Activated CD4-positive, alpha-beta T cell treated with anti-CD3 and anti-CD28 coated beads for 48 hours (primary cell): Measurements from ENCODE around the gene ABCC2.
"Not testable (repeated sequence)": the region's sequence is repeated elsewhere in the genome, so short reads cannot be mapped to it uniquely, and the experiment has no call there.

ENCODE experiments used
- DNase-seq: peaks from one replicate; pipeline ENCODE4 v3.0.0-alpha.2; 2020

Gene ABCC2

DNA sequence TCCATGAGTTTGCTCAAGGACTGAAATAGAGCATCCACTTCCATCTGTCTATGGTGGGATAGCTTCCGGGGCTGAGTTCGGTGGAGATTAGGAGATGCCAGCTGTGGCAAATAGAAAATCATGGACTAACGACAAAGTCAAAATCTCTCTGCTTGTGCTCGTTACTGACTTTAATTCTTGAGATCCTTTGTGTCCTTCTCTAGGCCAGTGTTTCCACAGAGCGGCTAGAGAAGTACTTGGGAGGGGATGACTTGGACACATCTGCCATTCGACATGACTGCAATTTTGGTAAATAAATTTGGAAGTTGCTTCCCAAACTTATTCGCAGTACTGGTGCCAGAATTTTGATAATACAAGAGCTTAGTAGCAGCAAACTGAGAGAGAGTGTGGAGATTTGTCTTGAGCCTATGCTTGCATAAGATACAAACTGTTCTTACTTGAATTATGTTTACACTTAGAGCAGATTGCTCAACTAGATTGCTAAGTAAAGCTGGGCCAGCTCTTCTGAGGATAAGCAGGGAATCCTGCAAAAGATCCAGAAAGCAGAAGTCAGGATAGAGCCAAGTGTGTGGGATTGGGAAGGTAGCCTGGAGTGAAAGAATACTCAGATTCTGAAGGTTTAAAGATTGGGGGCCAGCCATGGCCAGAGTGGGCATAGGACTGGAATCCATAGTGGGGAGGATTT lies 27.6 kb downstream of the ABCC2 start:
- no peak for DNase-seq

DNA sequence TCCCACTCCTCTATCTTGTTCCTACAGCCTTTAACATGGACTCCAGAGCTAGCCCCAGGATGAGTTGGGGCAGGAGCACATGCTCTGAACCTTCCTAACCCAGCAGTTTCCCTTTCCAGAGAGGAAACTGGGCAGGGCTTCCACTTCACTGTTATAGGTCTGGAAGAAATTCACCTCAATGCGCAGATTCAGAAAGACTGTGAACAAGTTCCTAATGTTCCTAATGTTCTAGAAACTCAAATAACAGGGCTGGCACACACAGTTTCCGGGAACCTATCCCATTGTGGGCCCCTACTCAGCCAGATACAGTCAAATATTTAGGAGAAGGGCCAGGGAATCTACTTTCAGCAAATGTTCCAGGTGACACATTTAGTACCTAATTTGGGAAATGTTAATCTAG lies 29.7 kb downstream of the ABCC2 start:
- DNase-seq, result no peak

DNA sequence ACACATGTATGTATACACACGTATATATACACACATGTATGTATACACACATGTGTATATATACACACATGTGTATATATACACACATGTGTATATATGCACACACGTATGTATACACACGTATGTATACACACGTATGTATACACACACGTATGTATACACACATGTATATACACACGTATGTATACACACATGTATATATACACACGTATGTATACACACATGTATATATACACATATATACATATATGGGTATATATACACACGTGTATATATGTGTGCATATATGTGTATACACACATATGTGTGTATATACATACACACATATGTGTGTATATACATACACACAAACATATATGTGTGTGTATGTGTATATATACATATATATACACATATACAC lies 31.7 kb downstream of the ABCC2 start:
- no peak for DNase-seq

DNA sequence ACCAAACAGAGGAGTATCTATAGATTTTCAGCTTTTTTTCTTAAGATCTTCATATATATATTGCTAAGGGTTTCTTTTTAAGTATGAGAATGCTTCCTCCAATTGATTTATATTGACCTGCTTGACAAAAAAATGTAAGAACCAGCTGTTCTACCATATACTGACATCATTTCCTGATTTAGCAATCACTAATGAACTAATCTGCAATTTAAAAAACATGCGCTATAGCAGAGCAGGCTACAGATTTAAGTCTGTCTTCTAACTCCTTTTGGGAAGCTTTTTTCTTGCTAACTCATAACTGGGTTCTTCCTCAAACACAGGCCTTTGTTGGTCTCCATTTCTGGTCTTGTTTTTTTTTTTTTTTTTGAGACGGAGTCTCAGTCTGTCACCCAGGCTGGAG lies 33.2 kb downstream of the ABCC2 start:
- no peak for DNase-seq

DNA sequence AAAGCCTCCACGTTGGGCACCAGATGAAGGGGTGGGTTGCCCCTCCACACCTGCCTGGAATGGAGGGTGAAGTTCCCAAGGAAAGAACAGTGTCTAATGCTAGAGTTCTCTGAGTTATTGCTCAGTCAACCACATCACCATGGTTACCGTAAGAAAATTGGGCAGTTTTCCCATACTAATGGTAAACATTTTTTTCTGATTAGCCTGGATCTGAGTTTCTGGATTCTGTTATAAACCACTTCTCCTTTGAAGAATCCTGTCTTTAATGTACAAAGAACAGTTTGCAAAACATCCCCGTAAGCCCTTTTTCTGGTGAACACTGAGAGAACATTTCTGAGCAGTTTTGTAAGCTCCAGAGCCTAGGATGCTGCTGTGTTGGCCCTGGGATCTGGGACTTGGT lies 45.5 kb downstream of the ABCC2 start:
- no peak for DNase-seq

DNA sequence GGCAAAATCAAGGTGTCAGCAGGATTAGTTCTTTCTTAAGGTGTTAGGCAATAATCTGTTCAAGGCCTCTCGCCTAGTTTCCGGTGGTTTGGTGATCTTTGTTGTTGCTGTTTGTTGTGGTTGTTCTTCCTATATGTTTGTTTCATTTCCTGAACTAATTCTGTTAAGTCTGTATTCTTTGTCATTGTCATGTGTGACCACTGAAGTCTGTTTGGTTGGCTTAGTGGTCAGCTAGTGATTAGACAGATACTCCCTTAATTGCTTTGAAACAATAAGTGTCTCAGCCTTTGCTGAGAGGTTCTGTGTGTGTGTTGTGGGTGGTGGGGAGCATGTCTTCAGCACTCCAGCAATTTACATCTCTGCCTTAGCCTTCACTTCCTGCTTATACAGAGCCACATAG lies 46.0 kb downstream of the ABCC2 start:
- DNase-seq, result no peak

DNA sequence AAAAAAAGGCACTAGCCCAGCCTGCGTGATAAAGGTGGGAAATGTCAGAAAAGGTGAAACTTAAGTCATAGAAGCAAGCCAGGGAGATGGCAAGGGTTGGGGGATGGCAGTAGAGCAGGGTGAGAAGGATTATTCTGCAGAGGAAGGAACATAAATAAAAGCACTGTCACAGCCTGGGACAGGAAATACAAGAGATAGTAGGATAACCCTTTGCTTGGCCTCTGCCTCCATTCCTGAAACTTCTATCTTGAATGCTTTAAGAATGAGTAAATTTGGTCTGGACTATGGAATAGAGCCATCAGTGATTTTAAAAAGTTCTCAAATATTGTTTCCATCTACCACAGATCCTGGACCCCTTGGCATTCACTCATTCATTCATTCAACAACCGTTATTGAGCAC lies 50.0 kb downstream of the ABCC2 start:
- no peak for DNase-seq

DNA sequence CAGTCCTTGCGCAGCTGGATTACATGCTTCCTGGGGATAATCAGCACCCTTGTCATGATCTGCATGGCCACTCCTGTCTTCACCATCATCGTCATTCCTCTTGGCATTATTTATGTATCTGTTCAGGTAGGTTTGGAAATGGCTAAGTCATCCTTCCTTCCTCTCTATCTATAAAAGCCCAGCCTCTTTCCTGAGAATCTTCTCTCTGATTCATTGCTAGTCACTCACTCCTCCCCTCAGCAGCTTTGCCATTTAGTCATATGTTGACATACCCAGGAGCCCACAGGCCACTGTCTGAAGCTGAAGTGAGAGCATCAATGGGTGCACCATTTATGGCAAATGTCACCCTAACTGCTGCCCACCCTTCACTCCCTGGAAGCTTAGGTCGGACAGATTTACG lies 52.0 kb downstream of the ABCC2 start:
- peak; percentile 42 for DNase-seq

DNA sequence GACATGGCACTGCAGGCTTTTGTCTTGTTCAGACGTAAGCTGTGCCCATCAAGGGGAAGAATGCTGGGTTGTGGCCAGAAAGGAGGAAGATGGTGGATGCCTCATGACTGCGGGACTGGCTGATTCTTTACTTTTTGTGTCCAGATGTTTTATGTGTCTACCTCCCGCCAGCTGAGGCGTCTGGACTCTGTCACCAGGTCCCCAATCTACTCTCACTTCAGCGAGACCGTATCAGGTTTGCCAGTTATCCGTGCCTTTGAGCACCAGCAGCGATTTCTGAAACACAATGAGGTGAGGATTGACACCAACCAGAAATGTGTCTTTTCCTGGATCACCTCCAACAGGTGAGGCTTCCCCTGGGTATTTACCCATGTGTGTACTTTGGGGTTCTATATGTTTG lies 53.5 kb downstream of the ABCC2 start:
- no peak for DNase-seq

DNA sequence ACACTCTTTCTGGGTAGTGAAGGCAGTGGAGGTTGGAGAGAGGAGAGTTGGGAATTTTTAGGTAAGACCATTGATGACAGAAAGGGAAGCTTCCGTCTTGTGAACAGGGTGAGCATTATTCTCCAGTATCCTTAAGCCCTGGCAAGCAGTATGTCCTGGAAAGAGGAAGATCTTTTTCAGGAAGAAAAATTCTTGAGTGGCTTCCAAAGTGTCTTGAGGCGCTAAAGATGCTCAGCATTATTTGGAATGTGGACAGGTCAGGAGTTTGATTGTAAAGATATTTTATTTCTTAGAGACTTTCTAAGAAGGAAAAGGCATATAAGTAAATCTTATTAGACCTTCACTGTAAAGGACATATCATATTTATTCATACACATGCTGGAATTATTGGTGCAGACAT lies 54.3 kb downstream of the ABCC2 start:
- DNase-seq, result no peak

DNA sequence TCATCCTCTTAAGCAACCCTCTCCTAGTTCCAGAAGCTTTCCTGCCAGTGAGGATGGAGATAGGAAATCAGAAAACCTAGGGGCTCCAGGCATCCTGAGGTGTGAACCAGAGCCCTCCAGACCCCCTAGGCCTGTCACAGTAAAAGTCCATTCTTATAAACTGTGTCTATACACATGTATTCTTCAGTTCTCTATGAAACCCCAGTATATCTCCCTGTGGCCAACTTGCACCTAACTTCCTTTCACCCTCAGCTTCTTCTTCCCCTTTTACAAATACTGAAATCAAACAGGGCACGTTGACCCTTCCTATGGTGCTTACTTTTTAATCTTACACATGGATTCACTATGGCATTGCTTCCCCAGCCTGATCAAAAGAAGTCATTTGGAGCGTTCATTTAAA lies 58.4 kb downstream of the ABCC2 start:
- not testable (repeated sequence) for DNase-seq

DNA sequence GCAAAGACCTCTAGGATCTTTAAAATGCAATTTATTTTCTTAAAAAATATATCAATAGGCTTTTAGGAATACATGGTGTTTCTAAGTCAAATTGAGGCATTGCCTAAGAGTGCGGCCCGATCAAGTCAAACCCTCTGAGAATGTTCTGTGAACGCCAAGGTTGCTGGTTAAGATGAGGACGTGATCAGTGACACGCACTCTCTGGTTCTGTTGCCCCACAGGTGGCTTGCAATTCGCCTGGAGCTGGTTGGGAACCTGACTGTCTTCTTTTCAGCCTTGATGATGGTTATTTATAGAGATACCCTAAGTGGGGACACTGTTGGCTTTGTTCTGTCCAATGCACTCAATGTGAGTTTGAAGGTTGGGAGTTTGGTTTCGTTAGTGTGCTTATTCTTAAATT lies 59.3 kb downstream of the ABCC2 start:
- DNase-seq, result no peak

DNA sequence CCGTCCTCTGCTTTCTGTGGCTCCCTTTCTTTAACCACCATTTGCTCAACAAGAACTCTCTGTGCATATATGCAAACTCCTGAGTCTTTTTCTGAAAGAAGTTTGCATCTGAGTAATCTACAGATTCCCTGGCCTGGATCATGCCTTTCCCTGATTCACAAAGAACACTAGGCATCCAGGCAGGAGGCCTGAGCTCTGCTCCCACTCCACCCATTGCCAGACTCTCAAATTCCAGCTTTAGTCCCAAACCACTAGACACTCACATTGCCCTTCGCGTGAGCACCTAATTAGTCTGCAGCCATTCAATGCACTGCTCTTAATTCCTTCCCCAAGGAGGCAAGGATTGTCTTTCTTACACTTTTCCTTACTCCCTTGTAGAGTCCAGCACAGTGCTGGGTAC lies 60.9 kb downstream of the ABCC2 start:
- DNase-seq, result no peak

DNA sequence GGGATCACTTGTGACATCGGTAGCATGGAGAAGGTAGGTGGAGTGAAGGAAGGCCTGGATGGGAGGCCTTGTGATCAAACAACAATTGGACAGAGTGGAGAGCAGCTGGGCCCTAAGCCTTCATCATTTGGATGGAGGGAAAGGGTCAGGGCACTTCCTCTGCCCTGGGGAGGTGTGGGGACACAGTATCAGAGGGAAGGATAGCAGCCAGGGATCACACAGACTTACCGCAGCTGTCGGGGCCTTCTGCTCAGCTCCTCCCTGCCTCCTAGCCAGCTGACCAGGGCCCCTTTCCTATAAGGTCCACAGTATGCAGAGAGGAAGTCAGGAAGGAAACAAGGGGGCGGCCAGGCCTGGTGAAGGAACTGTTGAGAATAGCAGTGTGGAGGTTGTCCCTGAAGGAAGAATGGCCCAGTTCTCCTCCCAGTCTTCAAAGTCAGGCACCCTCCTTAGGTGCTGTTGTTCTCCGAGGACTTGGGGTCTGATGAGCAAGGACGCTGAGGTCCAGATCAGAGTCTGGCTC lies 62.1 kb downstream of the ABCC2 start:
- no peak for DNase-seq

DNA sequence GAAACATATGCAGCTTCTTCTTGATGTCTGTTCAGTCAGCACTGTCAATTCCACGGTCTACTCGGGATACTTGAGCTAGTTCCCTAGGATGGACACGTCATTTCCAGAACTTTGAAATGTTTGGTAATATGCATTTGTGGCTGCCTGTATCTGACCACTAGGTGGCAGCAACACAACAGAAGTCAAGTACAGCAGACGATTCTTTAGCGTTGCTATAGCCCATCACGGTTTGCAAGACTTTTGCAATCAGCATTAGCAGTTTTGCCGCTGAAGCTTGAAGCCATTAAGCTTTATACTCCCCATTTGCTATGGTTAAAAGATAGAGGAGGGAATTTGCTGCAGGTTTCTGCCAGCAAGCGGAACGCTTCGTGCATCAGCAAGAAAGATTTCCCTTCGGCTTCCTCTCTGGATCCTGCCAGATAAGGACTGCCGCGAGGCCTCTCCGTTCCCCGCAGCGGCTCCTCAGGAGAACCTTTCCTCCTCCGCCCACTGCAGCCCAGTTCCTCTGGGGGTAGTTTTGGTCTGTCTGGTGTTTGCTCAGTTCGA lies 63.5 kb downstream of the ABCC2 start:
- DNase-seq, result peak; percentile 78

DNA sequence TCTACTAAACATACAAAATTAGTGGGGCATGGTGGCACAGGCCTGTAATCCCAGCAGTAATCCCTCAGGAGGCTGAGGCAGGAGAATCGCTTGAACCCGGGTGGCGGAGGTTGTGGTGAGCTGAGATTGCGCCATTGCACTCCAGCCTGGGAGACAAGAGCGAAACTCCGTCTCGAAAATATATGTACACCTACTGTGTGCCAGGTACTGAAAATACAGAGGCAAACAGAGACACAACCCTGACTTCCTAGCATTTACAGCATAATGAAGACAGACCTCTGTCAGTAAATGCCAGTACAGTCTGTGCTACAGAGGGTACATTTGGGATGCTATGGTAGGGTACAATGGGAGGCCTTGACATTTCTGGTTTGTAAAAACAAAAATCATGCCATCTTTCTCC lies 66.6 kb downstream of the ABCC2 start:
- DNase-seq, result no peak

DNA sequence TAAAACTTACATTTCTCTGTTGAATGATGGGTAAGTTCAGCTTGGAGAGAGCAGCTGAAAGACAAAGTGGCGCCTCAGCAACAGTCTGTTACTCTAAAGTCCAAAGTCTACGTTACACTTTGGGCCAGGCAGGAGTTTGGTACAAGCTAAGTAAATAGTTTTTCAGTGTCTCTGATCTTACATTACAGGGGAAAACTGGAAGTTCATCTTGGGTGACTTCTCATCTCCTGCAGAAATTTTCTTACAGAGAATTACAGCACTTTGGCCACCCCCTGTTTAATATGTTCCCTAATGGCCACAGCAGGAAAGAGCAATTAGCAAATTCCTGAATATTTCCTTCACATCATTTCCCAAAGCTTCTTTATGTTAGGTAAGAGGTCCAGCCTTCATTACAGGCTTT lies 67.1 kb downstream of the ABCC2 start:
- no peak for DNase-seq

DNA sequence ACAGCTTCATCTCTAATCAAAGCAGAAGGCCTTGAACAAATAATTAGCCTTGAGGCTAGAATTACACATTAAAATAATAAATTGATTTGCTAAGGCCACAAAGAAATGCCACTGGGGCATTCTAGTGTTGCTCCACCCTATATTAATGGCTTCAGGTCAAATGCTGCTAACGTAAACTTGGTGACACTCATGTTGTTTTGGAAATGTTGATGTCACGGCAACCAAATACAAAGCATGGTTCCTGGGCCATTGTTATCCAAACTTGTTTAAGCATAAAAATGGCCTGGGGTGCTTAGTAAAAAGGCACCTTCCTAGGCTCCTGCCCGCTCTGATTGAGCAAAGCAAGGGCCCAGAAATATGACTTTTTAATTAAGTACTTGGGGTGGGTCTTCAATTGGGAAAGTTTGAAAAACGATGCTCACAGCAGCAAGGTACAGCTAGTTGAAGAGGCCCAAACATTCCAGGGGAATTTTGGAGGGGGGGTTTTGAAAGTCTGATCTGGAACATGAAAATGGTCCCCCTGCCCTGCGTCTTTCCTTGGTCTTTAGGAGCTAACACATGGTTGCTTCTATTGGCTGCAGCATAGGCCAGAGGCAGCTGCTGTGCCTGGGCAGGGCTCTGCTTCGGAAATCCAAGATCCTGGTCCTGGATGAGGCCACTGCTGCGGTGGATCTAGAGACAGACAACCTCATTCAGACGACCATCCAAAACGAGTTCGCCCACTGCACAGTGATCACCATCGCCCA lies 67.8 kb downstream of the ABCC2 start:
- DNase-seq, result no peak

DNA sequence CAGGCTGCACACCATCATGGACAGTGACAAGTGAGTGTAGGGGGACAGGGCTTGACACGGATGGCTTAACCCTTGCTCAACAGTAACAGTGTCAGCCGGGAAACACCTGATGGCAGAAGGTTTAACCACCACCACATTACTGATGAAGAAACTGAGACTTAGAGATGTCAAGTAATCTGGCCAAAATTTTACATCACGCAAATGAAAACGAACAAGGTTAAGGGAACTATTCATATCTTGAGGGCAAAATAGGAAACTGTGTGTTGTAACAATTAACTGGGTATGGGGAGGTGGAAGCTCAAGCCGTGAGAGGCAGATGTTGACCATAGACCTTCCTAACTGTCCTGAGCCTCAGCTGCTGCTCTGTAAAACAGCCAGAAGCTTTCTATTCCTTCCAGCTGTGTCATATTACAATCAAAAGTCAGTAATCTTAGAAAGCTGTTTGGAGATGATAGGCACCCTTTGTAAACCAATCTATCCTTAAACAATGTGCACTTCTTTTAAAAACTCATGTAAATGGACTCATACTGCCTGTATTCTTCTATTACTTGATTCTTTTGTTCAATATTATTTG lies 68.4 kb downstream of the ABCC2 start:
- no peak for DNase-seq

DNA sequence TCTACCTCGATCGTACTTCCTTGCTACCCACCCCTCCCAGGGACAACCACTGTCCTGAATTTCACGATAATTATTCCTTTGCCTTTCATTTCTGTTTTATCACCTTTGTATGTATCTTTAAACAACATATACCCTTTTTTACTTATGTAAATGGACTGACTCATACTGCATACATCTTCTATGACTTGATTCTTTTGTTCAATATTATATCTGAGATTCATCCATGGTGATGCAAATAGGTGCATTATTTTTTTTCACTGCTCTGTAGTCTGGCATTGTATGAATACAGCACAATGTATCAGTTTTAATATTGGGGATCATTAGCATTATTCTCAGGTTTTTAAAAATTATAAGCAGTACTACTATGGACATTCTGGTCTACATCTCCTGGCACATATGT lies 69.4 kb downstream of the ABCC2 start:
- no peak for DNase-seq

DNA sequence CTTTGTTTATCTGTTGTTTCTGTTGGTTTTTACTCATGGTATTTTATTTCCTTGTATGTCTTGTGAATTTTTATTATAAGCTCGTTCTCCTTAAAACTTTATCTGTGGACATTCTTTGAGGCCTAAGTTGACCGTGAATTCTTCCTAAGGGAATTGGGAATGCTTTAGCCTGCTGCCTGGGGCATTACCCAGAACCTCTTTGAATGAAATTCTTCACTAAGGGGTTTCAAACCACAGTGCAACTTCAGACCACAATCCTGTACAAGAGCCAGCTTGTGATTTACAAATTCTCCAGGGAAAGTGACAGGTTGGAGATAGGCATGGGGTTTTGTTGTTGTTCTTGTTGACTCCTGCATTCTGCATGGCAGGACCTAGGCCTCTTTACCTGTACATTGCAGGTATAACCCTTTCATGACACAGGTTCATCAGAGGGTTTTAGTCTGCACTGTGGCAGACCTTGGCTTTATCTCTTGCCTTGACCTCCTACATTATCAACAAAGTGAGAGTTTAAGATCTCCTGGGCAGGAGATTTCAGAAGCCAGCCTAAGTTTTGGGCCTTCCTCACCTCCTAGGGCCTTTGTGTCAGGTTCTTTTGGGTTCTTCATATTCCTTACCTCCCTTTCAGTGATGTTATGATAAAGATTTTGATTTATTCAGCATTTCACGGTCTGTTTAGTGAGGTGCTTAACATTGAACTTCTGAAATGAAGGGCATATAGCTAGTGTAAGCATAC lies 70.2 kb downstream of the ABCC2 start:
- no peak for DNase-seq

DNA sequence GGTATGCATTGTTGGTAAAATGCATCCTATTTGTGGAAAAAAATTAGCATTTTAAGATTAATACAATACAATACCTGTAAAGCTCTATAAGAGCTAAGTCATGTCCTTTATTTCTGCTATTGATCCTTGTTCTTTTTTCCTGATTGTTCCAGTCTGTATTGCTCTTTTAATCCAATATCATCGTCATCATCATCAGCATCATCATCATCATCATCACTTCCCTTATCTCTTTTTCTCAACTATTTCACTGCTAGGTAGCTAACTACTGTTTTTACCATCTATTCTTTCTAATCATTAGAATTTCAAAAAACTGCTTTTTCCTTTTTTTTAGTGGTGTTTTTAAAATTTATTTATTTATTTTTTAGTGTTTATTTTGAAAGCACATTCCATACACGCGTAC lies 71.2 kb downstream of the ABCC2 start:
- DNase-seq, result no peak

DNA sequence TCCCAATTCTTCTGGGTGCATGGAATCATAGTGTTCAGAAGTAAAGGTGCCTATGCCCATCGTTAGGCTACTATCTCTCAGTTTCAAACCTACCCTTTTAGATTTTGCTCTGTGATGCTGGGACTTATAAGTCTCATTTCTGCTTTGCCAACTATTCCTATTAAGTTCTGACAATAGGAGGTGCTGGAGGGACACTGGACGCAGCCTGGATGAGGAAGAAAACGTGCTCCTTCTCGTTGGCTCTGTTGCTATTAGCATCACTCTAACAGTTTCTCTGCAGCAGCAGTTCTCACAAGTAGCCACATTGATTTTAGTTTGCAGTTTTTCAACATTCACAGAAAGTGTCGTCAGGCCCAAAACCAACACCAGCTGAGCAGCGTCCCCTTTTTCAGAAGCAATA lies 72.4 kb downstream of the ABCC2 start:
- DNase-seq, result no peak
